Tracheal epithelial cell (primary cell): Measurements from ENCODE around the gene RNPEP. TPM values are rescaled to one million over a fixed set of nuclear protein-coding genes. Genes with fewer than 3 reads are reported as not detected.

Experiments
- total RNA-seq: library from RNA; depleted of rRNA; stranded (reverse); fragments of >200 nt; gene quantifications from 2 replicates; pipeline ENCODE4 v1.2.1, GENCODE V29; 2014

The RNPEP gene, protein sequence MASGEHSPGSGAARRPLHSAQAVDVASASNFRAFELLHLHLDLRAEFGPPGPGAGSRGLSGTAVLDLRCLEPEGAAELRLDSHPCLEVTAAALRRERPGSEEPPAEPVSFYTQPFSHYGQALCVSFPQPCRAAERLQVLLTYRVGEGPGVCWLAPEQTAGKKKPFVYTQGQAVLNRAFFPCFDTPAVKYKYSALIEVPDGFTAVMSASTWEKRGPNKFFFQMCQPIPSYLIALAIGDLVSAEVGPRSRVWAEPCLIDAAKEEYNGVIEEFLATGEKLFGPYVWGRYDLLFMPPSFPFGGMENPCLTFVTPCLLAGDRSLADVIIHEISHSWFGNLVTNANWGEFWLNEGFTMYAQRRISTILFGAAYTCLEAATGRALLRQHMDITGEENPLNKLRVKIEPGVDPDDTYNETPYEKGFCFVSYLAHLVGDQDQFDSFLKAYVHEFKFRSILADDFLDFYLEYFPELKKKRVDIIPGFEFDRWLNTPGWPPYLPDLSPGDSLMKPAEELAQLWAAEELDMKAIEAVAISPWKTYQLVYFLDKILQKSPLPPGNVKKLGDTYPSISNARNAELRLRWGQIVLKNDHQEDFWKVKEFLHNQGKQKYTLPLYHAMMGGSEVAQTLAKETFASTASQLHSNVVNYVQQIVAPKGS
- 93.3 and 109 TPM in 2 replicates for total RNA-seq

DNA sequence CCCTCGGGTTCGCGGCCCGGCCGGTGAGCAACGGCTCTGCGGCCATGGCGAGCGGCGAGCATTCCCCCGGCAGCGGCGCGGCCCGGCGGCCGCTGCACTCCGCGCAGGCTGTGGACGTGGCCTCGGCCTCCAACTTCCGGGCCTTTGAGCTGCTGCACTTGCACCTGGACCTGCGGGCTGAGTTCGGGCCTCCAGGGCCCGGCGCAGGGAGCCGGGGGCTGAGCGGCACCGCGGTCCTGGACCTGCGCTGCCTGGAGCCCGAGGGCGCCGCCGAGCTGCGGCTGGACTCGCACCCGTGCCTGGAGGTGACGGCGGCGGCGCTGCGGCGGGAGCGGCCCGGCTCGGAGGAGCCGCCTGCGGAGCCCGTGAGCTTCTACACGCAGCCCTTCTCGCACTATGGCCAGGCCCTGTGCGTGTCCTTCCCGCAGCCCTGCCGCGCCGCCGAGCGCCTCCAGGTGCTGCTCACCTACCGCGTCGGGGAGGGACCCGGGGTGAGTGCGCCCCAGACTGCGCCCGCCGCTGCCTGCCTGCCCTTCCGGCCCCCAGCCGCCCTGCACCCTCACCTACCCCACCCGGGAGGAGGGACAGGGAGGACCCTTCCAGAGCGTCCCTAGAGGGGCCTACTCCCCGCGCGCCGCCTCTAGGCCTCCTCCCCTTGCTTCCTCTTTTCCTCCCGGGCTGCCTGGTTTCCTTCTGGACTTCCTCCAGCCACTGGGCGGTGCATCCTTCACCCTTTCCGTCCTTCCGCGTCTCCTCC, at the start of gene RNPEP:
TSS of gene RNPEP (plus strand) at position 26 of the 757 bp plus-strand sequence. CDS start at position 45, 19 bp downstream.

DNA sequence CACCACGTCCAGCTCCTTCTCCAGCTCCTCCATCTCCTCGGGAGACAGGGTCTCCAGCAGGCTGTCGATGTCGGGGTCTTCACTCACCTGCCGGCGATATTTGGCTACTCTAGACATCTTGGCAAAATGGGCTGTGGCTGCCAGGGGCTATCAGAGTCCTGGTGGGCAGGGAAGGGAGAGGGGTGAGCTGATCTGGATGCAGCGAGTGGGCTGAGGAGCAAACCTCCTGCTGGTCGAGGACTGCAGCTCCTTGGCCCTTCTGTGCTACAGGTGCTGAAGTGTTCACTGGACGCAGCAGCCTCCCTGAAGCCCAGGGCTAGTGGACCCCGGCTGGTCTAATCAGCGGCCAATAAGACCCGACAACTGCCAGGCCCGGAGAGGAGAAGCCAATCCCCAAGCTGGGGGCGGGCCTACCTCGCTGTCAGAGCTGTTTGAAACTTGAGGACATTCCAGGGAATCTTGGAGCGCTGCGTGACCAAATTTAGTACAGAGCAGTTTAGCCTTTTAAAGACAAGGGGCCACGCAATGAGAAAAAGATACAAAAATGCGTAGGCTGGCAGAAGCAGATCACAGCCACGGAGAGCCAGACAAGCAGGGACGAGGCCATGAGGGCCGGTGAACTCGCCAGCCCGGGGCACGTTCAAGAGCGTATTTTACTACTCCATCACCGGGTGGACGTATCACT, 36.1 kb upstream of the RNPEP start, which contains the start of gene LMOD1:
TSS of gene LMOD1 (minus strand) at position 325 of the 685 bp plus-strand sequence. CDS start at position 117, 208 bp downstream.

DNA sequence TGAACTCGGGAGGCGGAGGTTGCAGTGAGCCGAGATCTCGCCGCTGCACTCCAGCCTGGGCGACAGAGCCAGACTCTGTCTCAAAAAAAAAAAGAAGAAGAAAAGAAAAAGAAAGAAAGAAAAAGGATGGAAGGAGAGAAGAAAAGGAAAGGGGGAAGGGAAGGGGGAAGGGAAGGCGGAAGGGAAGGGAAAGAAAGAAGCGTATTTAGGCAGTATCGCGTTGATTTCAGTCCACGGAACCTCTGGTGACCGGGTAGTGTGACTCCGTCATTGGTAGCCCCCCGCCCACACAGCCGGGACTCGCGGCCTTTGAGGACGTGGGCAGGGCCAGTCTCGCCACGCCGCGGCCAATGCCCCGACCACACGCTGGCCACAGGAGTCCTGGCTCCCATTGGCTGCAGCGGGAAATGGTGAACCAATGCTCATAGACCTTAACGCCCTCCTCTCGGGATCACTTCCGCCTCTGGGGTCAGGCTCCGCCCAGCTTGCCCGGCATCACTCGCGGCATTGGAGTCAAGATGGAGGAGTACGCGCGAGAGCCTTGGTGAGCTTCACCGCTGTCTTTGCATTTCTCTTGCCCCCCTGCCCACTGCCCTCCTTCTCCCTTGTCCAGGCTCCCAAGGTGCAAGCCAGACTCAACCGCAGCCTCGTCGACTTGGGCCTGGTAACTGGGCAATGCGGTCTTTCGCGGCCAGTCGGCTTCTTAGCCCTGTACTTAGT, 27.3 kb upstream of the RNPEP start, which contains the start of gene TIMM17A:
TSS of gene TIMM17A (plus strand) at position 495 of the 720 bp plus-strand sequence. CDS start at position 519, 24 bp downstream.

DNA sequence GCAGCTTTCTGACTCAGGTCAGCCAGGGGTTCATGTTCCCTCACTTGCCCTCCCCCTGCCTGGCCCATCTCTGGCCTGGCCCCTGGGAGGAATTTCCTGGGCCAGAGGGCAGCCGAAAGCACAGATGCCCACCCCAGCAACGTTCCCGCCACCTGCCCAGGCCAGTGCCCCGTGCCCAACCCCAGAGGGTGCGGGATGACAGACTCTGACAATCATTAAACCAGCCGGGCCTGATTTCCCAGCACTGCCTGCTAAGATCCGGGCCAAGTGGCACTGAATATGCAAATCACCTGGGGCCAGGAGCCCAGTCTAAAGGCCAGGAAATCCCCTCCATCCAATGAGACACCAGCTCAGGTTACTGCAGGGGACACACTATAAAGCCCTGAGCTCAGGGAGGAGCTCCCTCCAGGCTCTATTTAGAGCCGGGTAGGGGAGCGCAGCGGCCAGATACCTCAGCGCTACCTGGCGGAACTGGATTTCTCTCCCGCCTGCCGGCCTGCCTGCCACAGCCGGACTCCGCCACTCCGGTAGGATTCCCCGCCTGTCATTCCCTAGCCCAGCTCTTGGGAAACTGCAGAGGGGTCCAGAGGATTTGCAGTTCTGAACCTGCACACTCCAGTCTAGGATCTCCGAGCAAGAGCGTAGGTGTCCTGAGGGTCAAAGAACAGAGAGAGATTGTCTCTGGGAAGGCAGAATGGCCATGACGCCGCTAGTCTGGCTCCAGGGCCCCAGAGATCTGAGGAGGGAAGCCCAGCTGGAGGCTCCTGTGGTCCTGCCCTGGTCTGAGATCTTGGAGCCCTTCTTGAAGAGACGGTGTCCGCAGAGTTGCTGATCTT, 27.9 kb downstream of the RNPEP start, which contains the start of gene ELF3:
TSS of gene ELF3 (plus strand) at position 408 of the 836 bp plus-strand sequence. CDS start 550 bp downstream, outside the sequence.

Other genes starting within 250 kb of the RNPEP start
- 11.3 and 13.0 TPM in 2 replicates for gene IPO9, start 153.5 kb upstream of the RNPEP start, total RNA-seq
- 8.7 and 10.9 TPM in 2 replicates for gene SHISA4, start 93.8 kb upstream of the RNPEP start, total RNA-seq
- not detected in 2 replicates for gene LMOD1, start 36.1 kb upstream of the RNPEP start, total RNA-seq
- 43.3 and 57.8 TPM in 2 replicates for gene TIMM17A, start 27.1 kb upstream of the RNPEP start, total RNA-seq
- gene ELF3, start 27.9 kb downstream of the RNPEP start, total RNA-seq, result 77.4 and 79.1 TPM in 2 replicates
- under 0.01 TPM in 1 of 2 replicates, not detected in the other for gene GPR37L1, start 140.3 kb downstream of the RNPEP start, total RNA-seq
- 30.1 and 44.3 TPM in 2 replicates for gene ARL8A, start 162.1 kb downstream of the RNPEP start, total RNA-seq
- not detected in 2 replicates for gene PTPN7, start 178.0 kb downstream of the RNPEP start, total RNA-seq
- not detected in 2 replicates for gene LGR6, start 211.2 kb downstream of the RNPEP start, total RNA-seq